Loucy (cell line): ENCODE data around the gene USB1.

Experiments used
- CTCF ChIP-seq: fragments of 200-600 bp; sonication (generic); conservative IDR thresholded peaks from 2 replicates; pipeline ENCODE4 v1.5.1; 2014; ENCODE audit warnings: mild to moderate bottlenecking, antibody characterized with exemption, low read length
- EZH2phosphoT487 ChIP-seq: fragments of 200-600 bp; IDR thresholded peaks from 2 replicates; pipeline ENCODE4 v1.6.1; 2018; ENCODE audit warnings: antibody characterized with exemption, mild to moderate bottlenecking, moderate library complexity, borderline replicate concordance

DNA sequence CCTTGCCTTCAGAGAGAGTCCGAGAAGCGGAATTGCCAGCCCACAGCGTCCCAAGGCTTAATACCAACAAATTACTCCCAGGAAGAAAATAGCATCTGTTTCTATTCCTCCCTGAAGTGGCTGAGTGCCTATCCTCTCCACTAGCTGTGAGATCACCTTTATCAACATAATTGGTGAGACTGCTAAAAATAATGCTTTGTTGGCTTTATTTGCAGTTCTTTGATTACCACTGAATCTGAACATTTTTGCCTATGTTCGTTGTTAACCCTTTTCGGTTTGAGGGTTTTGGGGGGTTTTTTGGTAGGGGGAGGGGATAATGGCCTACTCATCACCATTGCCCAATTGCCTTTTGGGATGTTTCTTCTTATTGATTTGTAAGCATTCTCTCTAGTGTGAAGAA lies 55.4 kb downstream of the USB1 start:
- TF ChIP-seq CTCF, result no peak
- TF ChIP-seq EZH2phosphoT487, result no peak
